BE2C (cell line): ENCODE data around the gene NKTR.

Experiments used
- DNase-seq: peaks from one replicate; pipeline ENCODE4 v3.0.0-alpha.2; 2020
- H3K27me3 ChIP-seq: fragments of 250-450 bp; sonication (Bioruptor Pico); 2 replicates; pipeline ENCODE4 v1.5.1; 2020; ENCODE audit warnings: mild to moderate bottlenecking
- H3K36me3 ChIP-seq: fragments of 250-450 bp; sonication (Bioruptor Pico); 2 replicates; pipeline ENCODE4 v1.5.1; 2020; ENCODE audit warnings: mild to moderate bottlenecking
- H3K4me1 ChIP-seq: fragments of 250-450 bp; sonication (Bioruptor Pico); 2 replicates; pipeline ENCODE4 v1.5.1; 2020
- H3K4me3 ChIP-seq: 2 replicates; pipeline ENCODE4 v1.5.1; 2011; ENCODE audit warnings: low read depth, low read length
- H3K9me3 ChIP-seq: fragments of 250-450 bp; sonication (Bioruptor Pico); 2 replicates; pipeline ENCODE4 v1.5.1; 2020
- CTCF ChIP-seq: IDR thresholded peaks from 2 replicates; pipeline ENCODE4 v1.5.1; 2012; ENCODE audit warnings: mild to moderate bottlenecking, low read depth, low read length

NKTR gene

GRCh38 chr3:42690191-42690590 is 89.7 kb downstream of the NKTR start:
- H3K4me3 ChIP-seq = no peak overlapping the region
- no peak for TF ChIP-seq CTCF
- H3K9me3 ChIP-seq = no peaks in the 10 kb centered on the region
- no peaks in the 10 kb centered on the region for H3K36me3 ChIP-seq
- no peaks in the 10 kb centered on the region for H3K27me3 ChIP-seq
- no peak for DNase-seq
- no peaks in the 10 kb centered on the region for H3K4me1 ChIP-seq

GRCh38 chr3:42690766-42691680 is 90.5 kb downstream of the NKTR start:
- Histone ChIP-seq H3K4me3 (no peak overlapping the region), H3K36me3 (no peaks in the 10 kb centered on the region), H3K4me1 (no peaks in the 10 kb centered on the region), H3K9me3 (no peaks in the 10 kb centered on the region), H3K27me3 (no peaks in the 10 kb centered on the region)
- no peak for DNase-seq
- no peak for TF ChIP-seq CTCF

GRCh38 chr3:42691816-42692666 is 91.6 kb downstream of the NKTR start:
- Histone ChIP-seq H3K9me3 (no peaks in the 10 kb centered on the region), H3K4me1 (no peaks in the 10 kb centered on the region), H3K36me3 (no peaks in the 10 kb centered on the region), H3K27me3 (no peaks in the 10 kb centered on the region), H3K4me3 (no peak overlapping the region)
- DNase-seq = no peak
- no peak for TF ChIP-seq CTCF

- Histone ChIP-seq H3K4me1 (no peaks in the 10 kb centered on the region), H3K4me3 (no peak overlapping the region), H3K9me3 (no peaks in the 10 kb centered on the region), H3K36me3 (no peaks in the 10 kb centered on the region), H3K27me3 (no peaks in the 10 kb centered on the region)
- DNase-seq = no peak
- no peak for TF ChIP-seq CTCF
Measured at GRCh38 chr3:42692667-42693529, 92.4 kb downstream of the NKTR start.

- DNase-seq = no peak
- Histone ChIP-seq H3K4me1 (no peaks in the 10 kb centered on the region), H3K27me3 (no peaks in the 10 kb centered on the region), H3K4me3 (no peak overlapping the region), H3K9me3 (no peaks in the 10 kb centered on the region), H3K36me3 (no peaks in the 10 kb centered on the region)
- no peak for TF ChIP-seq CTCF
Measured at GRCh38 chr3:42693530-42693930, 93.0 kb downstream of the NKTR start.
